ENCODE measurements around the gene FAM83C.

The FAM83C gene

GRCh38 chr20:35291654-35292503 is at the start of gene FAM83C:
Gene FAM83C, minus strand, starts transcription at chr20:35292425. Its CDS starts 121 bp downstream, at chr20:35292304.
- H3K27ac ChIP-seq (ENCODE audit: low read depth, low read length), result no peak within 1 kb of the TSS

GRCh38 chr20:35341366-35342028 is 49.3 kb upstream of the FAM83C start:
- H3K9ac ChIP-seq (ENCODE audit: low read length), result no peak overlapping the region
- no peaks in the 10 kb centered on the region for H3K27me3 ChIP-seq (ENCODE audit: control insufficient read depth, insufficient read depth, low read length)
- peak overlapping the region; percentile 42 for H3K27ac ChIP-seq (ENCODE audit: low read depth, low read length)
- H3K4me1 ChIP-seq (ENCODE audit: control insufficient read depth, insufficient read depth, low read length), result peaks cover 27% of the 10 kb centered on the region
- peaks cover 6% of the 10 kb centered on the region for H3K36me3 ChIP-seq (ENCODE audit: control insufficient read depth, insufficient read depth, low read length)
- no peak overlapping the region for H3K4me3 ChIP-seq (ENCODE audit: low read length)

More at GRCh38 chr20:35291654-35292503, at the start of gene FAM83C:
- Histone ChIP-seq H3K9ac (ENCODE audit: low read length) (no peak within 1 kb of the TSS), H3K27me3 (ENCODE audit: control insufficient read depth, insufficient read depth, low read length) (peaks cover 2% of the 10 kb centered on the region), H3K4me1 (ENCODE audit: control insufficient read depth, insufficient read depth, low read length) (no peaks in the 10 kb centered on the region), H3K4me3 (ENCODE audit: low read length) (no peak within 1 kb of the TSS), H3K36me3 (ENCODE audit: control insufficient read depth, insufficient read depth, low read length) (no peaks in the 10 kb centered on the region)

- Histone ChIP-seq H3K9ac (ENCODE audit: low read length) (no peak overlapping the region), H3K27ac (ENCODE audit: low read depth, low read length) (no peak overlapping the region), H3K27me3 (ENCODE audit: control insufficient read depth, insufficient read depth, low read length) (no peaks in the 10 kb centered on the region), H3K4me3 (ENCODE audit: low read length) (no peak overlapping the region), H3K36me3 (ENCODE audit: control insufficient read depth, insufficient read depth, low read length) (peaks cover 2% of the 10 kb centered on the region), H3K4me1 (ENCODE audit: control insufficient read depth, insufficient read depth, low read length) (peaks cover 30% of the 10 kb centered on the region)
These were observed 48.2 kb upstream of the FAM83C start for GRCh38 chr20:35340436-35340835.

GRCh38 chr20:35339636-35340035 is 47.4 kb upstream of the FAM83C start:
- H3K9ac ChIP-seq (ENCODE audit: low read length), result no peak overlapping the region
- no peak overlapping the region for H3K27ac ChIP-seq (ENCODE audit: low read depth, low read length)
- H3K36me3 ChIP-seq (ENCODE audit: control insufficient read depth, insufficient read depth, low read length), result peaks cover under 1% of the 10 kb centered on the region
- peaks cover 38% of the 10 kb centered on the region for H3K4me1 ChIP-seq (ENCODE audit: control insufficient read depth, insufficient read depth, low read length)
- H3K27me3 ChIP-seq (ENCODE audit: control insufficient read depth, insufficient read depth, low read length), result no peaks in the 10 kb centered on the region
- no peak overlapping the region for H3K4me3 ChIP-seq (ENCODE audit: low read length)

GRCh38 chr20:35339007-35339406 is 46.8 kb upstream of the FAM83C start:
- Histone ChIP-seq H3K9ac (ENCODE audit: low read length) (no peak overlapping the region), H3K4me3 (ENCODE audit: low read length) (no peak overlapping the region), H3K27ac (ENCODE audit: low read depth, low read length) (peak overlapping the region; percentile 60), H3K4me1 (ENCODE audit: control insufficient read depth, insufficient read depth, low read length) (peaks cover 44% of the 10 kb centered on the region), H3K27me3 (ENCODE audit: control insufficient read depth, insufficient read depth, low read length) (no peaks in the 10 kb centered on the region), H3K36me3 (ENCODE audit: control insufficient read depth, insufficient read depth, low read length) (no peaks in the 10 kb centered on the region)

- H3K9ac ChIP-seq (ENCODE audit: low read length), result no peak overlapping the region
- no peaks in the 10 kb centered on the region for H3K27me3 ChIP-seq (ENCODE audit: control insufficient read depth, insufficient read depth, low read length)
- peaks cover 41% of the 10 kb centered on the region for H3K4me1 ChIP-seq (ENCODE audit: control insufficient read depth, insufficient read depth, low read length)
- H3K4me3 ChIP-seq (ENCODE audit: low read length), result no peak overlapping the region
- H3K27ac ChIP-seq (ENCODE audit: low read depth, low read length), result peak overlapping the region; percentile 81
- H3K36me3 ChIP-seq (ENCODE audit: control insufficient read depth, insufficient read depth, low read length), result no peaks in the 10 kb centered on the region
These were observed 42.3 kb upstream of the FAM83C start for GRCh38 chr20:35334311-35335101.

GRCh38 chr20:35333606-35334005 is 41.4 kb upstream of the FAM83C start:
- peaks cover 36% of the 10 kb centered on the region for H3K4me1 ChIP-seq (ENCODE audit: control insufficient read depth, insufficient read depth, low read length)
- no peak overlapping the region for H3K4me3 ChIP-seq (ENCODE audit: low read length)
- no peaks in the 10 kb centered on the region for H3K27me3 ChIP-seq (ENCODE audit: control insufficient read depth, insufficient read depth, low read length)
- no peaks in the 10 kb centered on the region for H3K36me3 ChIP-seq (ENCODE audit: control insufficient read depth, insufficient read depth, low read length)
- H3K9ac ChIP-seq (ENCODE audit: low read length), result no peak overlapping the region
- H3K27ac ChIP-seq (ENCODE audit: low read depth, low read length), result peak overlapping the region; percentile 81

GRCh38 chr20:35332540-35333200 is 40.4 kb upstream of the FAM83C start:
- no peak overlapping the region for H3K9ac ChIP-seq (ENCODE audit: low read length)
- H3K36me3 ChIP-seq (ENCODE audit: control insufficient read depth, insufficient read depth, low read length), result no peaks in the 10 kb centered on the region
- peak overlapping the region; percentile 53 for H3K27ac ChIP-seq (ENCODE audit: low read depth, low read length)
- no peak overlapping the region for H3K4me3 ChIP-seq (ENCODE audit: low read length)
- H3K27me3 ChIP-seq (ENCODE audit: control insufficient read depth, insufficient read depth, low read length), result no peaks in the 10 kb centered on the region
- H3K4me1 ChIP-seq (ENCODE audit: control insufficient read depth, insufficient read depth, low read length), result peaks cover 32% of the 10 kb centered on the region

- Histone ChIP-seq H3K4me3 (ENCODE audit: low read length) (no peak overlapping the region), H3K4me1 (ENCODE audit: control insufficient read depth, insufficient read depth, low read length) (peaks cover 21% of the 10 kb centered on the region), H3K27ac (ENCODE audit: low read depth, low read length) (no peak overlapping the region), H3K36me3 (ENCODE audit: control insufficient read depth, insufficient read depth, low read length) (no peaks in the 10 kb centered on the region), H3K9ac (ENCODE audit: low read length) (no peak overlapping the region), H3K27me3 (ENCODE audit: control insufficient read depth, insufficient read depth, low read length) (no peaks in the 10 kb centered on the region)
These were observed 37.4 kb upstream of the FAM83C start for GRCh38 chr20:35329435-35330139.

- no peaks in the 10 kb centered on the region for H3K36me3 ChIP-seq (ENCODE audit: control insufficient read depth, insufficient read depth, low read length)
- no peak overlapping the region for H3K9ac ChIP-seq (ENCODE audit: low read length)
- peaks cover 12% of the 10 kb centered on the region for H3K4me1 ChIP-seq (ENCODE audit: control insufficient read depth, insufficient read depth, low read length)
- no peaks in the 10 kb centered on the region for H3K27me3 ChIP-seq (ENCODE audit: control insufficient read depth, insufficient read depth, low read length)
- no peak overlapping the region for H3K4me3 ChIP-seq (ENCODE audit: low read length)
- H3K27ac ChIP-seq (ENCODE audit: low read depth, low read length), result no peak overlapping the region
These were observed 36.5 kb upstream of the FAM83C start for GRCh38 chr20:35328689-35329088.

GRCh38 chr20:35328095-35328685 is 36.0 kb upstream of the FAM83C start:
- H3K36me3 ChIP-seq (ENCODE audit: control insufficient read depth, insufficient read depth, low read length), result no peaks in the 10 kb centered on the region
- no peak overlapping the region for H3K9ac ChIP-seq (ENCODE audit: low read length)
- H3K27ac ChIP-seq (ENCODE audit: low read depth, low read length), result no peak overlapping the region
- peaks cover 12% of the 10 kb centered on the region for H3K4me1 ChIP-seq (ENCODE audit: control insufficient read depth, insufficient read depth, low read length)
- no peaks in the 10 kb centered on the region for H3K27me3 ChIP-seq (ENCODE audit: control insufficient read depth, insufficient read depth, low read length)
- no peak overlapping the region for H3K4me3 ChIP-seq (ENCODE audit: low read length)

All from rectal smooth muscle tissue (tissue), 1 donor.